Muscle of leg (tissue), 11 donors: Measurements from ENCODE around the gene GJA4. TPM values are rescaled to one million over a fixed set of nuclear protein-coding genes. Genes with fewer than 3 reads are reported as not detected.
"Not testable (repeated sequence)": the region's sequence is repeated elsewhere in the genome, so short reads cannot be mapped to it uniquely, and the experiment has no call there.

Experiments
- DNase-seq: peaks from one replicate; pipeline ENCODE4 v3.0.0; 2013
- H3K27ac ChIP-seq: one replicate; pipeline ENCODE4 v1.5.1; 2013; ENCODE audit warnings: mild to moderate bottlenecking, low read length, control low read depth
- H3K27me3 ChIP-seq: one replicate; pipeline ENCODE4 v1.6.1; 2013; ENCODE audit warnings: low read length; ENCODE audit not compliant: control insufficient read depth, insufficient read depth
- H3K36me3 ChIP-seq: one replicate; pipeline ENCODE4 v1.6.1; 2013; ENCODE audit warnings: low read length; ENCODE audit not compliant: control insufficient read depth, insufficient read depth
- H3K4me1 ChIP-seq: one replicate; pipeline ENCODE4 v1.6.1; 2013; ENCODE audit warnings: low read length; ENCODE audit not compliant: control insufficient read depth, insufficient read depth
- H3K4me3 ChIP-seq: one replicate; pipeline ENCODE4 v1.5.1; 2013; ENCODE audit warnings: low read length, control low read depth
- H3K9me3 ChIP-seq: replicated peaks from 2 replicates; pipeline ENCODE4 v1.6.1; 2013; ENCODE audit warnings: low read depth, low read length; ENCODE audit not compliant: control insufficient read depth
- WGBS: methylation state at CpG from one replicate; pipeline ENCODE4 v1.1.5; 2013; ENCODE audit warnings: missing lambda C conversion rate; ENCODE audit not compliant: insufficient coverage; 5-methylcytosine and 5-hydroxymethylcytosine counted together
- polyA plus RNA-seq, 8 donors: library from polyadenylated mRNA; unstranded; fragments of 120-200 nt; gene quantifications; one replicate each; pipeline versions ENCODE4 v1.2.1 to v1.2.3, GENCODE V29; 2013; ENCODE audit warnings: inconsistent platforms in 1 of 8, low replicate concordance in 1 of 8; ENCODE audit not compliant: insufficient read length in 8 of 8, insufficient read depth in 1 of 8
- total RNA-seq: library from RNA; stranded (reverse); fragments of 120-200 nt; gene quantifications from one replicate; pipeline ENCODE4 v1.2.4, GENCODE V29; 2013

GJA4 gene
- total and polyA plus RNA-seq, 9 donors = 31.4 to 53.9 (median 36.2) TPM

DNA sequence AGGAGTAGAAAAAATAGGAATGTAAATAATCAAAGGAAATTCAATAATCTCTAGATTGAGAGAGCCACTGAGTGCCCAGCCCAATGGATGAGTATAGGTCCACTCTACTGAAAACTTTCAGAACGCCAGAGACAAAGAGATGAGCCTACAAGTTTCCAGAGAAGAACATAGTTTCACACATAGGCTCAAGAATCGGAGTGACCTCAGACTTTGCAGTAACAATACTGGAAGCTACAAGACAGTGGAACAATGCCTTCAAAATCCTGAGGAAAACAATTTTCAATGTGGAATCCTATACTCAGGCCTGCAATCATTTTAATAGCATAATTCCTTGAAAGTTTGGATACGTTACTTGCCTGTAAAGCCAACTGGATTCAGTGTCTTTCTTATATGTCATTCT, 11.0 kb downstream of the GJA4 start:
- no peaks in the 10 kb centered on the region for H3K27me3 ChIP-seq
- 88% methylated on average over 2 of the region's 3 CpGs for WGBS
- H3K9me3 ChIP-seq = no peaks in the 10 kb centered on the region
- H3K4me1 ChIP-seq = no peaks in the 10 kb centered on the region
- H3K27ac ChIP-seq = no peak overlapping the region
- H3K4me3 ChIP-seq = no peak overlapping the region
- no peaks in the 10 kb centered on the region for H3K36me3 ChIP-seq
- DNase-seq = no peak

- DNase-seq = no peak
- no peak overlapping the region for H3K4me3 ChIP-seq
- no peak overlapping the region for H3K27ac ChIP-seq
- H3K27me3 ChIP-seq = no peaks in the 10 kb centered on the region
- H3K9me3 ChIP-seq = no peaks in the 10 kb centered on the region
- H3K4me1 ChIP-seq = no peaks in the 10 kb centered on the region
- 42% methylated on average over 2 of the region's 3 CpGs for WGBS
- H3K36me3 ChIP-seq = no peaks in the 10 kb centered on the region
Observed at GRCh38 chr1:34806396-34806795, 13.6 kb downstream of the GJA4 start.

DNA sequence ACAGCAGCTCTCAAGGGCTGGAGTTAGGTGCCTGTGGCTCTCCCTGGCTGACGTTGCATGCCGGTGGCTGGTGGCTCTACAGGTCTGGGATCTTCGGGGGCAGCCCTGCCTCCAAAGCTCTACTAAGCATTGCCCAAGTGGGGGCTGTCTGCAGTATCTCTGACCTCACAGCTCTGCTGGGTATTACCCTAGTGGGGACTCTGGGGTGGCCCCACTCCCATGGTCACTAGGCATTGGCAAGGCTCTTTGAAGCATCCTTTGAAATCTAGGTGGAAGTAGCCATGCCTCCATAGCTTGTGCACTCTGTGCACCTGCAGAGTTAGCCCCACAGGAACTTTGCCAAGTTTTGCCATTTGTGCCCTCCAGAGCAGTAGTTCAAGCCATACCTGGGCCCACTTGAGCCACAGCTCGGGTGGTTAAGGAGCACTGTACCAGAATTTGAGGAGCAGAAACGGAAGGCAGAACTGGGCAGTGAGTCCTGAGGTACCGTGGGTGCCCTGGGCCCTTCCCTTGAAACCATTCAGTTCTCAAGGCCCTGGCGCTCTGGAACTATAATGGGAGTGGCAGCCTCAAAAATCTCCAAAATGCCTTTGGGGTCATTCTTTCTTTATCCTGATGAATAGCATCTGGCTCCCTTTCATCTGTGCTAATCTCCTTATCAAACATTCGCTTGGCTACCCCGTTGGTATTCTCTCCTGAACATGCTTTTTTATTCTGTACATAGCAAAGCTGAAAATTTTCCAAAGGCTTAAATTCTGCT, 15.4 kb downstream of the GJA4 start:
- 70% methylated on average over 3 of the region's 9 CpGs for WGBS
- DNase-seq = no peak
- no peaks in the 10 kb centered on the region for H3K4me1 ChIP-seq
- no peak overlapping the region for H3K27ac ChIP-seq
- no peaks in the 10 kb centered on the region for H3K27me3 ChIP-seq
- H3K36me3 ChIP-seq = no peaks in the 10 kb centered on the region
- no peak overlapping the region for H3K4me3 ChIP-seq
- no peaks in the 10 kb centered on the region for H3K9me3 ChIP-seq

GRCh38 chr1:34810781-34811180, 18.0 kb downstream of the GJA4 start:
- H3K27ac ChIP-seq, H3K36me3 ChIP-seq, H3K9me3 ChIP-seq, H3K27me3 ChIP-seq, H3K4me1 ChIP-seq, DNase-seq, H3K4me3 ChIP-seq: not testable (repeated sequence)
- WGBS = no CpG with 5 or more reads among the region's 3 CpGs

- DNase-seq = no peak
Observed at GRCh38 chr1:34816332-34816731, 23.5 kb downstream of the GJA4 start.

DNA sequence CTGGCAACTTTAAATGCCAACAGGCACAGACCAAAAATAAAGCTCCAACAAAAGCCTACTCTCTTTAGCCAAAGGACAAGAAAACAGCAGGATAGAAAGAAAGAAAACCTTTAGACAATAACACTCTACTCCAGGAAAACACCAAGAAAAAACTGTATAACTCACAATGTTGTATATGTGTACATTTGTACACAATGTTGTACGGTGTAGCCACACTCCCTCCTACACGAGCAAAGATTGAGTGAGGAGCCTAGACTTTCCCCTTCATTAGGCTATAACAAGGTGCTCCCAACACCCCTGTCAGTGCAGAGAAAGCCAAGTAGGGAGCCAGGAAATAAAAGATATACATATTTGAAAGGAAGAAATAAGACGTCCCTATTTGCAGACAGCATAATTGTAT, 24.0 kb downstream of the GJA4 start:
- Histone ChIP-seq H3K36me3 (no peaks in the 10 kb centered on the region), H3K4me1 (no peaks in the 10 kb centered on the region), H3K27me3 (no peaks in the 10 kb centered on the region), H3K9me3 (peaks cover 2% of the 10 kb centered on the region), H3K4me3 (no peak overlapping the region), H3K27ac (no peak overlapping the region)
- no peak for DNase-seq
- WGBS = no CpG with 5 or more reads among the region's 3 CpGs

More at GRCh38 chr1:34816332-34816731, 23.5 kb downstream of the GJA4 start:
- Histone ChIP-seq H3K27ac (no peak overlapping the region), H3K9me3 (peaks cover 2% of the 10 kb centered on the region), H3K4me1 (no peaks in the 10 kb centered on the region), H3K27me3 (no peaks in the 10 kb centered on the region), H3K4me3 (no peak overlapping the region), H3K36me3 (no peaks in the 10 kb centered on the region)

DNA sequence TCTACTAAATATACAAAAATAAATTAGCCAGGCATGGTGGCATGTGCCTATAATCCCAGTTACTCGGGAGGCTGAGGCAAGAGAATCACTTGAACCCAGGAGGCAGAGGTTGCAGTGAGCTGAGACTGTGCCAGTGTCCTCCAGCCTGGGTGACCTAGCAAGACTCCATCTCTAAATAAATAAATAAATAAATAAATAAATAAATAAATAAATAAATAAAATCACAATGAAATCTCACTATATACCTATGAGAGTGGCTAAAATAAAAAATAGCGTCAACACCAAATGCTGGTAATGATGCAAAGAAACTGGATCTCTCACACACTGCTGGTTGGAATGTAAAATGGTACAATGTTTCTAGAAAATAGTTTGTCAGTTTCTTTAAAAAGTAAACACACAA, 26.1 kb downstream of the GJA4 start:
- H3K4me1 ChIP-seq, H3K4me3 ChIP-seq, H3K9me3 ChIP-seq, DNase-seq, H3K27me3 ChIP-seq, H3K36me3 ChIP-seq, H3K27ac ChIP-seq: not testable (repeated sequence)
- no CpG with 5 or more reads among the region's 2 CpGs for WGBS

DNA sequence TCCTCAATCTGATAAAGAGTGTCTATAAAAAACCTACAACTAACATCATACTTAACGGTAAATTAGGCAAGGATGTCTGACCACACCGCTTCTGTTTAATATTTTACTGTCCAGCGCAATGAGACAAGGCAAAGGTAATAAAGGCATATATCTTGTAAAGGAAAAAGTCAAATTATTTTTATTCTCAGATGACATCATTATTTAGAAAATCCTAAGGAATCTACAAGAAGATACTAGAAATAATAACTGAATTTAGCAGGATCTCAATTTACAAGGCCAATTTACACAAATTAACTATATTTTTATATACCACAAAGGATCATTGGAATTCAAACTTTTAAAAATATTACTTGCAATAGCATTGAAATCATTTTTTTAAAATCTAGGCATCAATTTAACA, 29.4 kb downstream of the GJA4 start:
- H3K4me1 ChIP-seq = no peaks in the 10 kb centered on the region
- no peaks in the 10 kb centered on the region for H3K36me3 ChIP-seq
- no peak for DNase-seq
- no CpG with 5 or more reads among the region's 3 CpGs for WGBS
- no peaks in the 10 kb centered on the region for H3K9me3 ChIP-seq
- H3K27ac ChIP-seq = no peak overlapping the region
- H3K27me3 ChIP-seq = no peaks in the 10 kb centered on the region
- no peak overlapping the region for H3K4me3 ChIP-seq

DNA sequence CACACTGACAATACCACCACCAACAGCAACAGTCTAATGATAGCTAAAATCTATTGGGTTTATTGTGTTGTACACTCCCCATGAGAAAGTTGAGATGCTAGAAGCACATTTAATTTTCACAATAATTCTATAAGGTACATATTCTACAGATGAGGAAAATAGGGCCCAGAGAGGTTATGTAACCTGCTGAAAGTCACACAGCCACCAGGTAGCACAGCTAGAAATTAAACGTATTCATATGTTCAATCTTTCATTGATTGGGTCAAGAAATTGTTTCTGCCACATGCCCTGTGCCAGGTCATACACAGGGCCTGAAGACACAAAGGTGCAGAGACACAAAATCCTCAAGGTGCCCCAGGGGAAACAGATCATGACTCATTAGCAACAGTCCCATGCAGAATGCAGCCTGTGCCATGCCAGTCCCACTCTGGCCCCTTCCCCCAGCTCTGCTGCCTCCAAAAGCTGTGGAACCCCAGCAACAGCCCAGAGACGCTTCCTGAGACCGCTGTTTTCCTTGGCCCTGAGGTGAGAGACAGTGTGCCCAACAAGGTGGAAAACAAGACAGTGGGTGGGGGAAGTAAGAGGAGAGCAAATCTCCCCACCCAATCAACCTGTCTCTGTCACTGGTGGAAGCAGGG, 32.1 kb downstream of the GJA4 start:
- Histone ChIP-seq H3K27me3 (no peaks in the 10 kb centered on the region), H3K4me1 (no peaks in the 10 kb centered on the region), H3K27ac (no peak overlapping the region), H3K9me3 (no peaks in the 10 kb centered on the region), H3K36me3 (no peaks in the 10 kb centered on the region), H3K4me3 (no peak overlapping the region)
- WGBS = 80% methylated on average over 1 of the region's 3 CpGs
- DNase-seq = no peak

- no peaks in the 10 kb centered on the region for H3K36me3 ChIP-seq
- H3K9me3 ChIP-seq = no peaks in the 10 kb centered on the region
- H3K4me1 ChIP-seq = no peaks in the 10 kb centered on the region
- WGBS = 55% methylated on average over 7 of the region's 11 CpGs
- DNase-seq = no peak
- H3K27ac ChIP-seq = no peak overlapping the region
- H3K27me3 ChIP-seq = no peaks in the 10 kb centered on the region
- H3K4me3 ChIP-seq = no peak overlapping the region
Observed at GRCh38 chr1:34825455-34826091, 32.8 kb downstream of the GJA4 start.
